ENCODE measurements around the gene ODAM. TPM values are rescaled to one million over a fixed set of nuclear protein-coding genes. Genes with fewer than 3 reads are reported as not detected.

The ODAM gene
- total RNA-seq, 1 donor from 2014 or later = not detected

DNA sequence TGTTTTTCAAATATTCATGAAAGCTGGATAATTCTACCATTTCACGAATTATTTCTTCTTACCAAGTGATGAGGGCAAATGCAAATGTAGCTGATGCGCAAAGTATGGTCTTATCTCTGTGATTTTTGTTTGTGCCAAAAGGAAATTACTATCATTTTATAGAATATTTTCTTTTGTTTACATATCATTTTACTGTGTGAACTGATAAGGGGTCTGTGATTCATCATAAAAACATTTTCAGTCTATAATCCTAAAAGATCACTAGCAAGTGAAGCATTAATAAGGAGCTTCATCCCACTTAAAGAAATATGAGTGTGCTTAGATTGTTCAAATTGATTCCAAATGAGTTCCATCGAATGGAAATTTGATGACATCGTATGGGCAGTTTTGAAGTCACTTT, 47.6 kb downstream of the ODAM start:
- no peaks in the 10 kb centered on the region for H3K36me3 Mint-ChIP-seq (ENCODE audit: unreplicated experiment)
- H3K27ac Mint-ChIP-seq (ENCODE audit: unreplicated experiment) = no peak overlapping the region
- H3K9me3 Mint-ChIP-seq (ENCODE audit: unreplicated experiment) = no peaks in the 10 kb centered on the region
- no peaks in the 10 kb centered on the region for H3K4me1 Mint-ChIP-seq (ENCODE audit: unreplicated experiment)
- no peak for DNase-seq (ENCODE audit: extremely low spot score, unreplicated experiment)
- TF ChIP-seq, protein P1, sequence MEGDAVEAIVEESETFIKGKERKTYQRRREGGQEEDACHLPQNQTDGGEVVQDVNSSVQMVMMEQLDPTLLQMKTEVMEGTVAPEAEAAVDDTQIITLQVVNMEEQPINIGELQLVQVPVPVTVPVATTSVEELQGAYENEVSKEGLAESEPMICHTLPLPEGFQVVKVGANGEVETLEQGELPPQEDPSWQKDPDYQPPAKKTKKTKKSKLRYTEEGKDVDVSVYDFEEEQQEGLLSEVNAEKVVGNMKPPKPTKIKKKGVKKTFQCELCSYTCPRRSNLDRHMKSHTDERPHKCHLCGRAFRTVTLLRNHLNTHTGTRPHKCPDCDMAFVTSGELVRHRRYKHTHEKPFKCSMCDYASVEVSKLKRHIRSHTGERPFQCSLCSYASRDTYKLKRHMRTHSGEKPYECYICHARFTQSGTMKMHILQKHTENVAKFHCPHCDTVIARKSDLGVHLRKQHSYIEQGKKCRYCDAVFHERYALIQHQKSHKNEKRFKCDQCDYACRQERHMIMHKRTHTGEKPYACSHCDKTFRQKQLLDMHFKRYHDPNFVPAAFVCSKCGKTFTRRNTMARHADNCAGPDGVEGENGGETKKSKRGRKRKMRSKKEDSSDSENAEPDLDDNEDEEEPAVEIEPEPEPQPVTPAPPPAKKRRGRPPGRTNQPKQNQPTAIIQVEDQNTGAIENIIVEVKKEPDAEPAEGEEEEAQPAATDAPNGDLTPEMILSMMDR (IDR thresholded peaks at IDR 0.05) = no peak
- H3K4me3 Mint-ChIP-seq (ENCODE audit: unreplicated experiment) = no peak overlapping the region
- peaks cover 2% of the 10 kb centered on the region for H3K27me3 Mint-ChIP-seq (ENCODE audit: unreplicated experiment)

- no peaks in the 10 kb centered on the region for H3K27me3 Mint-ChIP-seq (ENCODE audit: unreplicated experiment)
- TF ChIP-seq, protein P1 (IDR thresholded peaks at IDR 0.05) = no peak
- no peaks in the 10 kb centered on the region for H3K36me3 Mint-ChIP-seq (ENCODE audit: unreplicated experiment)
- DNase-seq (ENCODE audit: extremely low spot score, unreplicated experiment) = no peak
- H3K4me1 Mint-ChIP-seq (ENCODE audit: unreplicated experiment) = no peaks in the 10 kb centered on the region
- no peak overlapping the region for H3K27ac Mint-ChIP-seq (ENCODE audit: unreplicated experiment)
- no peaks in the 10 kb centered on the region for H3K9me3 Mint-ChIP-seq (ENCODE audit: unreplicated experiment)
- no peak overlapping the region for H3K4me3 Mint-ChIP-seq (ENCODE audit: unreplicated experiment)
Observed at GRCh38 chr4:70251250-70251944, 55.9 kb downstream of the ODAM start.

- Mint-ChIP-seq H3K27me3 (ENCODE audit: unreplicated experiment) (no peaks in the 10 kb centered on the region), H3K4me3 (ENCODE audit: unreplicated experiment) (no peak overlapping the region), H3K4me1 (ENCODE audit: unreplicated experiment) (no peaks in the 10 kb centered on the region), H3K9me3 (ENCODE audit: unreplicated experiment) (no peaks in the 10 kb centered on the region), H3K27ac (ENCODE audit: unreplicated experiment) (no peak overlapping the region), H3K36me3 (ENCODE audit: unreplicated experiment) (no peaks in the 10 kb centered on the region)
- no peak for DNase-seq (ENCODE audit: extremely low spot score, unreplicated experiment)
- TF ChIP-seq, protein P1 (IDR thresholded peaks at IDR 0.05) = no peak
Observed at GRCh38 chr4:70251945-70252277, 56.4 kb downstream of the ODAM start.

Other genes with a start within 250 kb of the ODAM start
- not detected in 2 replicates for gene CSN2, start 230.0 kb upstream of the ODAM start, total RNA-seq
- gene STATH, start 199.8 kb upstream of the ODAM start, total RNA-seq = not detected in 2 replicates
- not detected in 2 replicates for gene HTN3, start 167.3 kb upstream of the ODAM start, total RNA-seq
- not detected in 2 replicates for gene HTN1, start 145.3 kb upstream of the ODAM start, total RNA-seq
- not detected in 2 replicates for gene PRR27, start 41.5 kb upstream of the ODAM start, total RNA-seq
- not detected in 2 replicates for gene FDCSP, start 30.4 kb downstream of the ODAM start, total RNA-seq
- gene CSN3, start 46.9 kb downstream of the ODAM start, total RNA-seq = not detected in 2 replicates
- not detected in 2 replicates for gene CABS1, start 139.3 kb downstream of the ODAM start, total RNA-seq
- not detected in 2 replicates for gene SMR3A, start 165.0 kb downstream of the ODAM start, total RNA-seq
- gene SMR3B, start 187.4 kb downstream of the ODAM start, total RNA-seq = not detected in 2 replicates
- gene OPRPN, start 202.2 kb downstream of the ODAM start, total RNA-seq = not detected in 2 replicates

Data from osteocyte (in vitro differentiated cells).